ENCODE measurements around the gene NHSL1.

Gene NHSL1

GRCh38 chr6:138487102-138487604 lies 12.1 kb downstream of the NHSL1 start:
- no peak for DNase-seq (ENCODE audit: low read depth)
- no peak overlapping the region for H3K4me3 ChIP-seq (ENCODE audit: low read length)
- TF ChIP-seq CTCF (conservative IDR thresholded peaks at IDR 0.05; ENCODE audit: low read depth, low read length) = no peak

GRCh38 chr6:138486249-138487101 lies 12.8 kb downstream of the NHSL1 start:
- DNase-seq (ENCODE audit: low read depth) = no peak
- no peak overlapping the region for H3K4me3 ChIP-seq (ENCODE audit: low read length)
- no peak for TF ChIP-seq CTCF (conservative IDR thresholded peaks at IDR 0.05; ENCODE audit: low read depth, low read length)

GRCh38 chr6:138485586-138486248 lies 13.6 kb downstream of the NHSL1 start:
- DNase-seq (ENCODE audit: low read depth) = peak; percentile 63
- H3K4me3 ChIP-seq (ENCODE audit: low read length) = no peak overlapping the region
- TF ChIP-seq CTCF (conservative IDR thresholded peaks at IDR 0.05; ENCODE audit: low read depth, low read length) = no peak

- no peak overlapping the region for H3K4me3 ChIP-seq (ENCODE audit: low read length)
- no peak for TF ChIP-seq CTCF (conservative IDR thresholded peaks at IDR 0.05; ENCODE audit: low read depth, low read length)
- DNase-seq (ENCODE audit: low read depth) = no peak
Observed at GRCh38 chr6:138485005-138485545, 14.2 kb downstream of the NHSL1 start.

GRCh38 chr6:138484018-138484731 lies 15.1 kb downstream of the NHSL1 start:
- H3K4me3 ChIP-seq (ENCODE audit: low read length) = no peak overlapping the region
- TF ChIP-seq CTCF (conservative IDR thresholded peaks at IDR 0.05; ENCODE audit: low read depth, low read length) = no peak
- no peak for DNase-seq (ENCODE audit: low read depth)

- TF ChIP-seq CTCF (conservative IDR thresholded peaks at IDR 0.05; ENCODE audit: low read depth, low read length) = no peak
- no peak for DNase-seq (ENCODE audit: low read depth)
- H3K4me3 ChIP-seq (ENCODE audit: low read length) = no peak overlapping the region
Observed at GRCh38 chr6:138482816-138483215, 16.5 kb downstream of the NHSL1 start.

Data from retinal pigment epithelial cell (primary cell).